Uterus (tissue), 4 donors: ENCODE measurements around the gene LAMC3. TPM values are rescaled to one million over a fixed set of nuclear protein-coding genes. Genes with fewer than 3 reads are reported as not detected.

ENCODE experiments used
- DNase-seq, 2 donors: peaks; one replicate each; pipeline ENCODE4 v3.0.0-alpha.2; 2019 to 2020
- H3K27ac ChIP-seq, 2 donors: fragments of 200-600 bp; sonication (generic); 1 replicate in 1 of 2; 2 replicates in 1 of 2; pipeline ENCODE4 v1.5.1; 2016 to 2018
- H3K27me3 ChIP-seq, 2 donors: fragments of 200-600 bp; sonication (generic); one replicate each; pipeline ENCODE4 v1.5.1; 2018 to 2019; ENCODE audit warnings: control low read depth in 1 of 2
- H3K36me3 ChIP-seq, 2 donors: fragments of 200-600 bp; sonication (generic); one replicate each; pipeline ENCODE4 v1.5.1; 2019; ENCODE audit warnings: control low read depth in 1 of 2
- H3K4me1 ChIP-seq, 2 donors: fragments of 200-600 bp; sonication (generic); one replicate each; pipeline ENCODE4 v1.5.1; 2018 to 2019; ENCODE audit warnings: control low read depth in 1 of 2
- H3K4me3 ChIP-seq, 2 donors: fragments of 200-600 bp; sonication (generic); 1 replicate in 1 of 2; 2 replicates in 1 of 2; pipeline ENCODE4 v1.5.1; 2018 to 2019; ENCODE audit warnings: mild to moderate bottlenecking in 1 of 2
- H3K9me3 ChIP-seq, 2 donors: fragments of 200-600 bp; sonication (generic); one replicate each; pipeline ENCODE4 v1.5.1; 2019; ENCODE audit warnings: control low read depth in 1 of 2
- CTCF ChIP-seq, 4 experiments: fragments of 200-600 bp in 2 of 4; fragments of 450-650 bp in 2 of 4; sonication (generic) in 2 of 4; IDR thresholded peaks; one replicate each; pipeline ENCODE4 v1.5.1; 2016 to 2019; ENCODE audit warnings: antibody characterized with exemption in 4 of 4, mild to moderate bottlenecking in 2 of 4, moderate library complexity in 1 of 4
- POLR2A ChIP-seq, 2 donors: fragments of 450-650 bp; IDR thresholded peaks; one replicate each; pipeline ENCODE4 v1.6.1; 2016; ENCODE audit warnings: antibody characterized with exemption in 2 of 2, mild to moderate bottlenecking in 1 of 2, moderate library complexity in 1 of 2
- intact Hi-C: fragments of 100-400 bp; cut with DNase I; formaldehyde crosslinking; loops from one replicate; pipeline ENCODE4 v1.15.1; 2023; ENCODE audit warnings: low total_unique reads
- total RNA-seq, 4 donors: library from RNA; depleted of rRNA in 3 of 4; stranded (reverse); fragments of >200 nt in 3 of 4; gene quantifications; one replicate each; pipeline versions ENCODE4 v1.1.0 to v1.2.4, GENCODE V29; 2014 to 2023
- donor health status: DM: yes; HTN: yes; CAD: no.

LAMC3 gene
- total RNA-seq, 4 donors from 2014 or later = 2.6 to 58.5 (median 3.6) TPM

DNA sequence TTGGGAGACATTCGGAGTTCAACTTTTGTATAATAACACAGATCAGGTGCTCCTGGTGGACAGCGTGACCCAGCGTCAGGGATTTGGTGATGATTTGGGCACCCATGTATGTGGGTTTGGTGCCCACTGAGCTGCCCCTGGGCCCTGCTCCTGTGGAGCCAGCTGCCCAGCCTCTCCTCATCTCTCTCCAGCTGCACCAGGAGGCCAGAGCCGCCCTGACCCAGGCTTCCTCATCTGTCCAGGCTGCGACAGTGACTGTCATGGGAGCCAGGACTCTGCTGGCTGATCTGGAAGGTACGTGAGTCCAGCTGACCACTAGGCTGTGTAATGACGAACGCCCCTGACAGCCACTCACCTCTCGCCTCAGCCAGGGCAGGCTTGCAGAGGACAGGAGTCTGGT is 72.9 kb downstream of the LAMC3 start:
- no peaks in the 10 kb centered on the region for H3K4me1 ChIP-seq
- no peaks in the 10 kb centered on the region for H3K9me3 ChIP-seq
- TF ChIP-seq CTCF (IDR thresholded peaks at IDR 0.05) (no peak), POLR2A (IDR thresholded peaks at IDR 0.05) (no peak)
- H3K27me3 ChIP-seq = no peaks in the 10 kb centered on the region
- intact Hi-C loops = no loop called here
- no peak overlapping the region for H3K27ac ChIP-seq
- no peak overlapping the region for H3K4me3 ChIP-seq
- no peak for DNase-seq
- H3K36me3 ChIP-seq = no peaks in the 10 kb centered on the region

DNA sequence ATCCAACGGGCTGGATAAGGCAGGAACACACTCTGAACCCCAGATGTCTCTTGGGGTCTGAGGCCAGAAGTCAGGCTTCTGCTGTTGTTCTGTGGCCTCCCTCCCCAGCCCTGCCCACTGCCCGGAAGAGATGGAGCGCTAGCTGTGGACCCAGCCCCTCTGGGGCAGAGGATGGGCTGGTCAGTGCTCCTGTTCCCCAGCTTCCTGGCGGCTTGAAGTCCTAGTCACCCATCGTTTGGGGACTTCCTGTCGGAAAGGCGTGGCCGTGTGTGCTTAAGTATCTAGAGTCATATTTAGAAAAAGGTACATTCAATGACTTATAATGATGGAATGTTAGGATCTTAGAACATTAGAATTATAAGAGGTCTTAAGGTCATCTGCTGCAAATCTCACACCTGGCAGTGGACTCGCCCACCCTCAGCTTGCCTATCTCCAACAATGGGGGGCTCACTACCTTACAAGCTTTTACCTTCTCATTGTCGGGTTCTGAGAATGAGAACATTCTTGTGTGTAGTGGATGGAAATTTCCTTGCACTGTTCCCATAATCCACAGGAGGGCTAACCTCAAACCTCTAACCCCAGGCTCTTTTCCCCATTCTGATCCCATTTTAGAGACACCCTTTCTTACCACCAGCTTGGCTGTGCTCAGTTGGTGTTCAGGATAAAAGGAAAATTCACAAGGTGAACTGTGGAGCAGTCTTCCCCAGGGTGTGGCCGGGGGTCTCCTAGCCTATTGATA is 74.0 kb downstream of the LAMC3 start:
- intact Hi-C loops = no loop called here
- Histone ChIP-seq H3K9me3 (no peaks in the 10 kb centered on the region), H3K27me3 (no peaks in the 10 kb centered on the region), H3K4me1 (no peaks in the 10 kb centered on the region), H3K36me3 (no peaks in the 10 kb centered on the region), H3K27ac (no peak overlapping the region), H3K4me3 (no peak overlapping the region)
- TF ChIP-seq POLR2A (IDR thresholded peaks at IDR 0.05) (no peak), CTCF (IDR thresholded peaks at IDR 0.05) (no peak)
- DNase-seq = no peak

DNA sequence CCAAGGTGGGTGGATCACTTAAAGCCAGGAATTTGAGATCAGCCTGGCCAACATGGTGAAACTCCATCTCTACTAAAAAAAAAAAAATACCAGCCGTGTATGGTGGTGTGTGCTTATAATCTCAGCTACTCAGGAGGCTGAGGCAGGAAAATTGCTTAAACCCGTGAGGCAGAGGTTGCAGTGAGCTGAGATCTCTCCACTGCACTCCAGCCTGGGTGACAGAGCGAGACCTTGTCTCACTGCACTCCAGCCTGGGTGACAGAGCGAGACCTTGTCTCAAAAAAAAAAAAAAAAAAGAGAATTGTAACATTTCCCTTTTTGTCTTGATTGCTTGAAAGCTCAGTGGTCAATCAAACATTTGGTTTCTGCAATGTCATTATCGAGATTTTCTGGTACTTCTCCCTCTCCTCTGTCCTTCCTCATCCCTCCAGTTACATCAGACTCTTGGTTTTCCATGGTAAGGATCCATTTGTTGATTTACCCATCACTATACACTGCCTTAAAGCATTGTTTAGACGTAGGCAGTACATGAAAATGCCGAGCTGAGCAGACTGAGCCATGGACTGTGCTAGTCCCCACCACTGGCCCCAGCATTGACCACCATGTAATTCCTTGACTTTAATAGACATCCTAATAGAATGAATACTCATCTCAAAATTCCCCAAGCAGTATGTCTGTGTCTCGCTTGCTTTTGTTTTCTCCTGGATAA is 75.8 kb downstream of the LAMC3 start:
- no peak for TF ChIP-seq POLR2A (IDR thresholded peaks at IDR 0.05)
- no peak for TF ChIP-seq CTCF (IDR thresholded peaks at IDR 0.05)
- intact Hi-C loops = no loop called here
- Histone ChIP-seq H3K27me3 (no peaks in the 10 kb centered on the region), H3K27ac (no peak overlapping the region), H3K4me3 (no peak overlapping the region), H3K4me1 (no peaks in the 10 kb centered on the region), H3K9me3 (no peaks in the 10 kb centered on the region), H3K36me3 (no peaks in the 10 kb centered on the region)
- no peak for DNase-seq

DNA sequence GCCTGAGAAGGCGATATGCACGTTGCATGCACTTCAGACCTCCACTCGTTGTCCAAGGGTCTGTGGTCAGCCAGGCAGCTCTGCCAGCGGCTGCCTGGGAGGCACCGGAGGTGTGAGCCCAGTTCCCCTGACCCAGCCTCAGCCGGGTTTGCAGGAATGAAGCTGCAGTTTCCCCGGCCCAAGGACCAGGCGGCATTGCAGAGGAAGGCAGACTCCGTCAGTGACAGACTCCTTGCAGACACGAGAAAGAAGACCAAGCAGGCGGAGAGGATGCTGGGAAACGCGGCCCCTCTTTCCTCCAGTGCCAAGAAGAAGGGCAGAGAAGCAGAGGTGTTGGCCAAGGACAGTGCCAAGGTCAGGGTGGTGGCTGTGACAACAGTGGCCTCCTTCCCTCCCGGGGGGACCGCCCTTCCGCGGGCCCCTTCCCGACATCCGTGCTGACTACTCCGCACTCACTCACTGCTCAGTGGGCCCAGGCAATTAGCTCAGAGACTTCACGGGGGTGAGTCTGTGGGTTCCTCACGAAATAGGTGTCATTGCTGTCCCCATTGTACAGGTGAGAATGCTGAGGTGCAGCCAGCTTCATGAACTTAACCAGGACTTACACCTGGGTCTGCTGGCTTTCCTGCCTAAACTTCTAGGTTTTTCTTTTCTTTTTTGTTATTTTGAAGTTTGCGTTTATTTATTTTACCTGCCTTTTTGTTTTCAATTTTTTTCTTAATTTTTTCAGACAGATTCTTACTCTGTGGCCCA is 76.6 kb downstream of the LAMC3 start:
- Histone ChIP-seq H3K4me3 (no peak overlapping the region), H3K36me3 (no peaks in the 10 kb centered on the region), H3K27me3 (no peaks in the 10 kb centered on the region), H3K4me1 (no peaks in the 10 kb centered on the region), H3K9me3 (no peaks in the 10 kb centered on the region), H3K27ac (no peak overlapping the region)
- DNase-seq = no peak
- intact Hi-C loops = no loop called here
- TF ChIP-seq POLR2A (IDR thresholded peaks at IDR 0.05) (no peak), CTCF (IDR thresholded peaks at IDR 0.05) (no peak)
